Astrocyte of the cerebellum (primary cell): ENCODE results near the gene MED13L.

Experiments
- DNase-seq: peaks from one replicate; pipeline ENCODE4 v3.0.0-alpha.2; 2011; ENCODE audit warnings: low read depth
- H3K4me3 ChIP-seq: 2 replicates; pipeline ENCODE4 v1.5.1; 2011; ENCODE audit warnings: mild to moderate bottlenecking, low read depth, low read length, moderate library complexity
- in situ Hi-C: cut with HindIII; loops from 2 replicates; pipeline ENCODE4 v1.10.0; 2017; ENCODE audit warnings: low sequenced_read_pairs
- TF ChIP-seq, protein P1 (sequence below): IDR thresholded peaks from 2 replicates; pipeline ENCODE4 v1.5.1; 2012; ENCODE audit warnings: low read length, low read depth, moderate library complexity, mild to moderate bottlenecking; ENCODE audit errors: missing control alignments

The MED13L gene

DNA sequence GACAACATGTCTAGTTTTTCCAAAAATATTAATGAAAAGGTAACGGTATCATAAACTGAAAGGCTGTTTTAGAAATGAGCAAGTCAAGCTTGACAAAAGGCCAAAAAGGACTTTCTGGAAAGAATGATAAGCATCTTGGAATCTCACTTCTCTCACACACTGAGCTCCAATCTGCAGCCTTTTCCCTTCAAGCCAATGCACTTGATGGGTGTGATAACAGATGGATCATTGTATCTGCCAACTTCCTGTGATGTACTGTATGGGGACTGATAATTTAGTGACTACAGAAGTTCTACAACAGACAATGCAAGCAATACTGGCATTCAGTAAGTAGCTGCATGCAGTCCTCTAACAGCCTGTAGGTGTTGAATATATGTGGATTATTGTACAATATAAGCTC, 147.1 kb downstream of the MED13L start:
- H3K4me3 ChIP-seq, result no peak overlapping the region
- DNase-seq, result no peak
- in situ Hi-C loops, result no loop called here
- TF ChIP-seq, protein P1, sequence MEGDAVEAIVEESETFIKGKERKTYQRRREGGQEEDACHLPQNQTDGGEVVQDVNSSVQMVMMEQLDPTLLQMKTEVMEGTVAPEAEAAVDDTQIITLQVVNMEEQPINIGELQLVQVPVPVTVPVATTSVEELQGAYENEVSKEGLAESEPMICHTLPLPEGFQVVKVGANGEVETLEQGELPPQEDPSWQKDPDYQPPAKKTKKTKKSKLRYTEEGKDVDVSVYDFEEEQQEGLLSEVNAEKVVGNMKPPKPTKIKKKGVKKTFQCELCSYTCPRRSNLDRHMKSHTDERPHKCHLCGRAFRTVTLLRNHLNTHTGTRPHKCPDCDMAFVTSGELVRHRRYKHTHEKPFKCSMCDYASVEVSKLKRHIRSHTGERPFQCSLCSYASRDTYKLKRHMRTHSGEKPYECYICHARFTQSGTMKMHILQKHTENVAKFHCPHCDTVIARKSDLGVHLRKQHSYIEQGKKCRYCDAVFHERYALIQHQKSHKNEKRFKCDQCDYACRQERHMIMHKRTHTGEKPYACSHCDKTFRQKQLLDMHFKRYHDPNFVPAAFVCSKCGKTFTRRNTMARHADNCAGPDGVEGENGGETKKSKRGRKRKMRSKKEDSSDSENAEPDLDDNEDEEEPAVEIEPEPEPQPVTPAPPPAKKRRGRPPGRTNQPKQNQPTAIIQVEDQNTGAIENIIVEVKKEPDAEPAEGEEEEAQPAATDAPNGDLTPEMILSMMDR, result no peak

DNA sequence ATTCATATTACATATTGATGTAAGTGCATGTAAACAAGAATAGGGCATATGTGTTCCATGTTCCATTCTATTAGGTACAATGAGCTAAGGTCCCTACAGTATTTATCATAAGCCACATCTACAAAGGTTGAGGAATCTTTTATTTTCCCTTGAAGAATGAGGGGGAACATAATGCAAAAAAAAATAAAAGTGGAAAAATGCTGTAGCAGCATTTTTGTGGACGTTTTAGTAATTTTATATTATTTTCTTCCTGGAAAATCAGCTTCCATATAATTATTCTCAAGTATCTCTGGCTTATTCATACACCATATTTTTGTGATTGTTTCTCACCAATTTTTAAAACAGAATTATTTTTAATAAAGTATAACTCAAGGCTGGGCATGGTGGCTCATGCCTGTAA, 148.7 kb downstream of the MED13L start:
- in situ Hi-C loops, result no loop called here
- TF ChIP-seq, protein P1, result no peak
- no peak overlapping the region for H3K4me3 ChIP-seq
- DNase-seq, result no peak

DNA sequence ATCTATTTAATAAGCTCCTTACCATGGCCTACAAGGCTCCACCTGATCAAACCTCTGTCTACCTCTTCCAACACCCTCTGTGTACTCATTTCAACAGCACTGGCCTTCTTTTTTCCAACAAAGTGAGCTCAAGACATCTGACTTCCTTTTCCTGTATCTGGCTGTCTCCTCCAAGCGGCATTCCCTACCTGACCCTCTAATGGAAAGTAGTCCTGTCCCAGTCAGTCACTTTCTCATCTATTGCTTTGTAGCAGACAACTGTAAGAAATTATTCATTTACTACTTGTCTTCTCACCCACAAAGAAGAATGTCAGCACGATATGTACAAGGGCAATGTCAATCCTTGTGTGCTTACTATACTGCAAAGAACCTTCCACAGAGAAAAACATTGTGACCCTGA, 149.6 kb downstream of the MED13L start:
- TF ChIP-seq, protein P1, result no peak
- no peak overlapping the region for H3K4me3 ChIP-seq
- in situ Hi-C loops, result no loop called here
- no peak for DNase-seq

DNA sequence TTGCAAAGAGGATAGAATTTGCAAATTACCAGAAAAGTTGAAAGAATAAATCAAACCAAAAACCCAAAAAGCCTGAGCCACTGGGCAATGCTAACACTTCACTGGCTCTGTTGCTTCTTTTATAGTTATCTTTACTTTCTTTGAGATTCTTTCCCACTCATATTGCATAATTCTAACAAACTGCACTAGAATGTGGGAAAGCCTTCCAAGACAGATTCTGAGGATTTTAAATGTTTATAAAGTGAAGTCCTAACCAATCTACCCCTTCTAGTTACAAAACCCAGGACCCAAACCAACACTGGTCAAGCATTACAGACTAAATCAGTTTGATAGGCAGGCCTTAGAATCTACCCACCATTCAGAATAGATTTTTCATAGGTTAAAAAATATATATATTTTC, 150.9 kb downstream of the MED13L start:
- no peak for DNase-seq
- TF ChIP-seq, protein P1, result no peak
- no peak overlapping the region for H3K4me3 ChIP-seq
- in situ Hi-C loops, result no loop called here

DNA sequence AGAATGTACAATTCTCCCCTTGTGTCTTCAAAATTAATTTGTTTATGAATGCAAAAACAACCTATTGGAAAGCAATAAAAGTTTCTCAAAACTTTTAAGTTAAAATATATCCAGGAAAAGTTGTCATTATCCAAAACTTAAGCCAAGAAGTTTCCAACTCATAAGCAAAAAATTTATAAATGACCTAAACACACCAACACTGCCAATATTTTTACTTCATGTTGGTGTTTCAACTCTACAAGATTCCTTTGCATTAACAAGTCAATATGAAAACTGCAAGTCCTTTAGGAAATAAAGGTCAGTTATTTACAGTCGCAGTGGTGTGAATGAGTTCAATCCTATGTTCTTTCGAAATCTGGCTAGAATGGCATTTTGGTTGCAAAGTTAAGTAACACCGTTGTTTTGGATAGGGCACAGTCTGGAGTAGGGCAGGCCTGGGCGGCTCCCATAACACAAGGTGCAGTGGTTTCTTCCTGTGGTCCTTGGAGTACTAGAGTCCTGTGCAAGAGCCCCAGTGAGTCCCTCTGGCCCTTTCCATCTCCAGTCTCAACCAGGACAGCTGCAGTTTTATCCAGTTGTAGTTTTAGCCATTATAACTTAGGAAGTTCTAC, 151.4 kb downstream of the MED13L start:
- no peak overlapping the region for H3K4me3 ChIP-seq
- TF ChIP-seq, protein P1, result no peak
- DNase-seq, result no peak
- in situ Hi-C loops, result no loop called here

DNA sequence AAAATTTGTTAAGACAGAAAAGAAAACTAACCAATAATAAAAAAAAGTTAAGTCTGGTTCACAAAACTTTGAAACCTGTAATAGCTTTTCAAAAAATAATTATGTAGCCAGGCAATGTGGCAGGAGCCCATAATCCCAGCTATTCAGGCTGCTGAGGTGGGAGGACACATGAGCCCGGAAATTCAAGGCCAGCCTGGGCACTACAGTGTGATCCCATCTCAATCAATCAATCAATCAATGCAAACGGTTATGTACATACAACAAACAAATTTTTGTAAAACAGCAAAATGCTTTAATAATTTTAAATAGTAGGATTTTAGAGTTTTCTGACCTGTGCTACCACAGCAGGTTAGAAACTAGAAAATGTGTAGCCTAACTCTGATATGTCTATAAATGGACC, 152.4 kb downstream of the MED13L start:
- DNase-seq, result no peak
- in situ Hi-C loops, result no loop called here
- TF ChIP-seq, protein P1, result no peak
- H3K4me3 ChIP-seq, result no peak overlapping the region
